GM23338 (cell line): ENCODE measurements around the gene ACTR2.

Source experiments
- CREB1 ChIP-seq: fragments of 250-450 bp; sonication (Bioruptor Pico); IDR thresholded peaks from 2 replicates; pipeline ENCODE4 v1.5.0; 2020; ENCODE audit warnings: low read depth, mild to moderate bottlenecking, moderate library complexity
- CTCF ChIP-seq, 2 experiments: fragments of 200-600 bp in 1 of 2; sonication (generic) in 1 of 2; conservative IDR thresholded peaks; 2 replicates each; pipeline versions ENCODE4 v1.5.1 to v1.6.1; 2016 to 2017; ENCODE audit warnings: antibody characterized with exemption in 2 of 2, low read depth in 2 of 2, mild to moderate bottlenecking in 2 of 2, moderate library complexity in 1 of 2
- ETS1 ChIP-seq: IDR thresholded peaks from 2 replicates; pipeline ENCODE4 v1.6.1; 2016; ENCODE audit warnings: antibody characterized with exemption
- EZH2 ChIP-seq: fragments of 200-600 bp; sonication (generic); IDR thresholded peaks from one replicate; pipeline ENCODE4 v1.8.0; 2017; ENCODE audit warnings: antibody characterized with exemption, mild to moderate bottlenecking, low read depth; ENCODE audit not compliant: unreplicated experiment
- EZH2phosphoT487 ChIP-seq: fragments of 200-600 bp; sonication (generic); IDR thresholded peaks from one replicate; pipeline ENCODE4 v1.8.1; 2018; ENCODE audit warnings: antibody characterized with exemption; ENCODE audit not compliant: unreplicated experiment
- JUNB ChIP-seq: IDR thresholded peaks from one replicate; pipeline ENCODE4 v1.6.1; 2016; ENCODE audit warnings: antibody characterized with exemption; ENCODE audit not compliant: unreplicated experiment
- POLR2AphosphoS5 ChIP-seq: IDR thresholded peaks from 2 replicates; pipeline ENCODE4 v1.6.1; 2016; ENCODE audit warnings: antibody characterized with exemption, low read depth
- REST ChIP-seq: IDR thresholded peaks from one replicate; pipeline ENCODE4 v1.6.1; 2018; ENCODE audit warnings: antibody characterized with exemption; ENCODE audit not compliant: unreplicated experiment
- ZNF114 ChIP-seq: fragments of 250-450 bp; sonication (Bioruptor Pico); IDR thresholded peaks from 2 replicates; pipeline ENCODE4 v1.5.0; 2020; ENCODE audit warnings: mild to moderate bottlenecking, moderate library complexity
- ZNF331 ChIP-seq: fragments of 250-450 bp; sonication (Bioruptor Pico); IDR thresholded peaks from 2 replicates; pipeline ENCODE4 v1.5.0; 2020; ENCODE audit warnings: low read depth, mild to moderate bottlenecking, moderate library complexity

GRCh38 chr2:65320042-65320725 is 92.6 kb downstream of the ACTR2 start:
- TF ChIP-seq CTCF (conservative IDR thresholded peaks at IDR 0.05; ENCODE audit: low read depth in 2 of 2) (peak; percentile 46 to 49), POLR2AphosphoS5 (no peak), JUNB (no peak), ETS1 (no peak), EZH2 (no peak), REST (no peak), ZNF331 (CRISPR knock-in tag) (no peak), EZH2phosphoT487 (no peak), CREB1 (CRISPR knock-in tag) (no peak), ZNF114 (CRISPR knock-in tag) (no peak)
